ENCODE measurements around the gene CCSER1. TPM values are rescaled to one million over a fixed set of nuclear protein-coding genes. Genes with fewer than 3 reads are reported as not detected.

CCSER1 gene
- total RNA-seq, 1 donor from 2014 or later = 15.7 TPM

DNA sequence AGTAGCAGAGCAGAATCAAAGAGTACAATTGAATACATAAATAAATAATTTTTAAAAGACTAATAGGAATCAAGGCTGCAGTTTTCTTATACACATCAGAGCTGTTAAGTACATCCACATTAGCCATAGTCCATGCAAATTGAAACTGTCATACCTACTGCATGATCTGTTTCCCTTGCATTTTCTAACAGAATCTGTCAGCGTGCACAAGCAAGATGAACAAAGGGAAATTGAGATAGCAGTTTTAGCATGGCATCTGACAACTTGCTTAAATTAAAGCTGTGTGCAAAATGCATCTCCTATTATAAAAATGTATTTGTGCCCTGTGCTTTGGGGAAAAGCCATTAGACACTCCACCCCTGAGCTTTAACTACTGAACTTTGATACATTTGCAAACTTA, 1473.1 kb downstream of the CCSER1 start:
- no peak overlapping the region for H3K4me3 Mint-ChIP-seq (ENCODE audit: unreplicated experiment)
- H3K36me3 Mint-ChIP-seq (ENCODE audit: unreplicated experiment) = no peaks in the 10 kb centered on the region
- no peak overlapping the region for H3K27ac Mint-ChIP-seq (ENCODE audit: unreplicated experiment)
- DNase-seq = no peak
- TF ChIP-seq, protein P1, sequence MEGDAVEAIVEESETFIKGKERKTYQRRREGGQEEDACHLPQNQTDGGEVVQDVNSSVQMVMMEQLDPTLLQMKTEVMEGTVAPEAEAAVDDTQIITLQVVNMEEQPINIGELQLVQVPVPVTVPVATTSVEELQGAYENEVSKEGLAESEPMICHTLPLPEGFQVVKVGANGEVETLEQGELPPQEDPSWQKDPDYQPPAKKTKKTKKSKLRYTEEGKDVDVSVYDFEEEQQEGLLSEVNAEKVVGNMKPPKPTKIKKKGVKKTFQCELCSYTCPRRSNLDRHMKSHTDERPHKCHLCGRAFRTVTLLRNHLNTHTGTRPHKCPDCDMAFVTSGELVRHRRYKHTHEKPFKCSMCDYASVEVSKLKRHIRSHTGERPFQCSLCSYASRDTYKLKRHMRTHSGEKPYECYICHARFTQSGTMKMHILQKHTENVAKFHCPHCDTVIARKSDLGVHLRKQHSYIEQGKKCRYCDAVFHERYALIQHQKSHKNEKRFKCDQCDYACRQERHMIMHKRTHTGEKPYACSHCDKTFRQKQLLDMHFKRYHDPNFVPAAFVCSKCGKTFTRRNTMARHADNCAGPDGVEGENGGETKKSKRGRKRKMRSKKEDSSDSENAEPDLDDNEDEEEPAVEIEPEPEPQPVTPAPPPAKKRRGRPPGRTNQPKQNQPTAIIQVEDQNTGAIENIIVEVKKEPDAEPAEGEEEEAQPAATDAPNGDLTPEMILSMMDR (IDR thresholded peaks at IDR 0.05; ENCODE audit: partially characterized antibody, unreplicated experiment) = no peak
- no peaks in the 10 kb centered on the region for H3K27me3 Mint-ChIP-seq (ENCODE audit: unreplicated experiment)
- peaks cover 1% of the 10 kb centered on the region for H3K9me3 Mint-ChIP-seq (ENCODE audit: unreplicated experiment)
- no peaks in the 10 kb centered on the region for H3K4me1 Mint-ChIP-seq (ENCODE audit: low read depth, unreplicated experiment)

DNA sequence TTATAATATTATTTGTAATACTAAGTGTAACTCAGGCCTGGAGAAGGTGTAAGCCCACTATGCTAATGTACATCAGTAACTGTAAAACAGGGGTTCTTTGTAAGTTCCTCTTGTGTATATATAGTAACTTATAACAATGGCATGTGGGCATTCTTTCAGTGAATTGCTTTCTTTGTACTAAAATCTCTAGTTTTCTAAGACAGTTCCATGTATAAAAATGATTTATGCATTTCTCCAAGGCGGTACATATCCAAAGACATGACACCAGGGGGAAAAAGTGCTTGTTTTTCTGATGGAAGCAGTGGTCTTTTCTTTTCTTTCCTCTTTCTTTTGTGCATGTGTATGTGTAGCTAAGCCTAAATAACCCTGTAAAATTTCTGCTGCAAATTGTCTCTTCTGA, 1474.2 kb downstream of the CCSER1 start:
- TF ChIP-seq, protein P1 (IDR thresholded peaks at IDR 0.05; ENCODE audit: partially characterized antibody, unreplicated experiment) = no peak
- H3K9me3 Mint-ChIP-seq (ENCODE audit: unreplicated experiment) = peaks cover 1% of the 10 kb centered on the region
- H3K36me3 Mint-ChIP-seq (ENCODE audit: unreplicated experiment) = no peaks in the 10 kb centered on the region
- H3K27me3 Mint-ChIP-seq (ENCODE audit: unreplicated experiment) = no peaks in the 10 kb centered on the region
- no peaks in the 10 kb centered on the region for H3K4me1 Mint-ChIP-seq (ENCODE audit: low read depth, unreplicated experiment)
- DNase-seq = no peak
- H3K4me3 Mint-ChIP-seq (ENCODE audit: unreplicated experiment) = no peak overlapping the region
- H3K27ac Mint-ChIP-seq (ENCODE audit: unreplicated experiment) = no peak overlapping the region

DNA sequence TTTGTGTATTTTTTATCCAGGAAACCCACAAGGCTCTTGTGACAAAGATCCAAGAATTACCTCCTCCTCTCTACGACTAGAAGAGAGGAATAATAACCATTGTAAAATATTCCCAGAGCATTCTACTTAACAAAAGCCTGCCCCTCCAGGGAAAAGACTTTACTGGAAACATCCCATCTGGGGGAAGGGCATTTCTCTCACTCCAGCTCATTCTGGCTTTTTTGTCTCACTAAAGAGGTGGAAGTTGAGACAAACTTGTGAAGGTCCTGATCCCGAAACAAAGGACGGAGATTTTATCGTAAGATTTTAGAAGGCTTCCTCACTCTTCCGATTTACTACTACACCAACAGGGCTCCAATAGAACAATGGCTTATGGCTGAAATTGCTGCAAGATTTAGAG, 1484.6 kb downstream of the CCSER1 start:
- no peak overlapping the region for H3K27ac Mint-ChIP-seq (ENCODE audit: unreplicated experiment)
- TF ChIP-seq, protein P1 (IDR thresholded peaks at IDR 0.05; ENCODE audit: partially characterized antibody, unreplicated experiment) = no peak
- no peak overlapping the region for H3K4me3 Mint-ChIP-seq (ENCODE audit: unreplicated experiment)

DNA sequence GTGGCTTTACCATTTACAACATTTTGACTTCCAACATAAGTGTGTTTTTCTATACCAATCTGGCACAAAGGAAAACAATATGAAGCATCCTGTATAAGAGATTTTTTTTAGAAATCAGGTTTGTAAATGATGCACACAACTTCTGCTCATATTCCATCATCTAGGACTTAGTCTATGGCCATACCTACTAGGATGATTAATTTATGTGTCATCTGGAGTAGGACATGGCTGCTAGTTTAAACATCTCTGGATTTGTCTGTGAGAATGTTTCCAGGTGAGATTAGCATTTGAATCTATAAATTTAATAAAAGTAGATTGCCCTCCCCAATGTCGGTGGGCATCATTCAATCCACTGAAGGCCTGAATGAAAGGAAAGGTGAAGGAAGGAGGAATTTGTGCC, 1493.8 kb downstream of the CCSER1 start:
- Mint-ChIP-seq H3K9me3 (ENCODE audit: unreplicated experiment) (peaks cover 5% of the 10 kb centered on the region), H3K36me3 (ENCODE audit: unreplicated experiment) (no peaks in the 10 kb centered on the region), H3K27ac (ENCODE audit: unreplicated experiment) (no peak overlapping the region), H3K27me3 (ENCODE audit: unreplicated experiment) (peaks cover 13% of the 10 kb centered on the region), H3K4me1 (ENCODE audit: low read depth, unreplicated experiment) (peaks cover 19% of the 10 kb centered on the region), H3K4me3 (ENCODE audit: unreplicated experiment) (no peak overlapping the region)
- DNase-seq = no peak
- TF ChIP-seq, protein P1 (IDR thresholded peaks at IDR 0.05; ENCODE audit: partially characterized antibody, unreplicated experiment) = no peak

More for the DNA sequence above, 1484.6 kb downstream of the CCSER1 start:
- Mint-ChIP-seq H3K4me1 (ENCODE audit: low read depth, unreplicated experiment) (peaks cover 5% of the 10 kb centered on the region), H3K36me3 (ENCODE audit: unreplicated experiment) (no peaks in the 10 kb centered on the region), H3K9me3 (ENCODE audit: unreplicated experiment) (no peaks in the 10 kb centered on the region), H3K27me3 (ENCODE audit: unreplicated experiment) (no peaks in the 10 kb centered on the region)
- no peak for DNase-seq

DNA sequence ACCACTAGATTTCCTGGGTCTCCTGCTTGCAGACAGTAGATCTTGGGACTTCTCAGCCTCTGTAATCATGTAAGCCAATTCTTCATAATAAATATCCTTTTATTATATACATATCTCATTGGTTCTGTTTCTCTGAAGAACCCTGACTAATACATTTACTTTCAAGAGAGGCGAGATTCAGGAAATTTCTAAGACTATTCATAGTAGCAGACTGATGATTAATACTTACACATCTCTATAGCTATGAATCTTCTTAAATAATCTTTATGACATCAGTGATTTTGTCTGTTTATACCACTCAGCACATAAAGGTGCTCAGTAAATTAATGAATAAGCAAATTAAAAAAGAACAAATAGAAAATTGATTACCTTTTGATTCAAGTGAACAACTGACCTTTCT, 1494.3 kb downstream of the CCSER1 start:
- peaks cover 19% of the 10 kb centered on the region for H3K4me1 Mint-ChIP-seq (ENCODE audit: low read depth, unreplicated experiment)
- no peak for DNase-seq
- peaks cover 5% of the 10 kb centered on the region for H3K9me3 Mint-ChIP-seq (ENCODE audit: unreplicated experiment)
- peaks cover 13% of the 10 kb centered on the region for H3K27me3 Mint-ChIP-seq (ENCODE audit: unreplicated experiment)
- no peaks in the 10 kb centered on the region for H3K36me3 Mint-ChIP-seq (ENCODE audit: unreplicated experiment)
- H3K4me3 Mint-ChIP-seq (ENCODE audit: unreplicated experiment) = no peak overlapping the region
- H3K27ac Mint-ChIP-seq (ENCODE audit: unreplicated experiment) = no peak overlapping the region
- TF ChIP-seq, protein P1 (IDR thresholded peaks at IDR 0.05; ENCODE audit: partially characterized antibody, unreplicated experiment) = no peak
